Measurements from ENCODE around the gene SOX18. TPM values are rescaled to one million over a fixed set of nuclear protein-coding genes. Genes with fewer than 3 reads are reported as not detected.
A peak's percentile ranks its signal among the peaks of the same experiment; 100 is the strongest.

Gene SOX18
- total and polyA plus RNA-seq, 2 of the 13 experiments (the other 11 are each of a cell fraction or from before 2014, with no cell fraction given) = 1.6 to 1.9 TPM

DNA sequence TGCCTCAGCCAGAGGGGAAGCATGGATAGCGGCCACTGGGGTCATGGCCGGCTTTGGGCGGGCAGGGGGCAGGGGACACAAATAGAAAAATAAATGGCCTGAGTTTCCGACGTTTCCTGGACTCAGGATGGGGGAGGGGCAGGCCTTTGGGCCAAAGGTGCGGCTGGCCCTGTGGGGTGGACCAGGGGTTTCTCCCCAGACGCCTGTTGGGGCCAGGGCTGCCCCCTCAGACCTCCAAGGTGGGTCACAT lies 7.1 kb upstream of the SOX18 start (continued):
- TF ChIP-seq NFKB2 (CRISPR knock-in tag; IDR thresholded peaks at IDR 0.05; ENCODE audit: borderline replicate concordance) = no peak; the same call in 1 of the 2 replicates
- TF ChIP-seq, protein P1, sequence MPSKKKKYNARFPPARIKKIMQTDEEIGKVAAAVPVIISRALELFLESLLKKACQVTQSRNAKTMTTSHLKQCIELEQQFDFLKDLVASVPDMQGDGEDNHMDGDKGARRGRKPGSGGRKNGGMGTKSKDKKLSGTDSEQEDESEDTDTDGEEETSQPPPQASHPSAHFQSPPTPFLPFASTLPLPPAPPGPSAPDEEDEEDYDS (CRISPR knock-in tag; IDR thresholded peaks at IDR 0.05) = no peak
- TF ChIP-seq ZSCAN9 (CRISPR knock-in tag; IDR thresholded peaks at IDR 0.05; ENCODE audit: borderline replicate concordance) = 0 out of 2 replicates have a peak, but pooled peaks have one; percentile 26
- TF ChIP-seq PRPF4 (IDR thresholded peaks at IDR 0.05; ENCODE audit: low read depth, low read length, poor library complexity, severe bottlenecking) = no peak
- no peak for TF ChIP-seq ZNF607 (CRISPR knock-in tag; IDR thresholded peaks at IDR 0.05; ENCODE audit: borderline replicate concordance)
- no peak for TF ChIP-seq FOXP1 (IDR thresholded peaks at IDR 0.05)
- TF ChIP-seq FOXP1 (CRISPR knock-in tag; IDR thresholded peaks at IDR 0.05) = 0 out of 2 replicates have a peak, but pooled peaks have one; percentile 17
- no peak for TF ChIP-seq ZNF713 (CRISPR knock-in tag; IDR thresholded peaks at IDR 0.05)
- TF ChIP-seq SOX13 (IDR thresholded peaks at IDR 0.05) = no peak
- peak in 1 of 2 experiments; percentile 39; a peak in 1 of 4 replicates for TF ChIP-seq SOX13 (CRISPR knock-in tag; conservative IDR thresholded peaks at IDR 0.05 in 1 of 2, IDR thresholded peaks at IDR 0.05 in 1 of 2)
- TF ChIP-seq, protein P2, sequence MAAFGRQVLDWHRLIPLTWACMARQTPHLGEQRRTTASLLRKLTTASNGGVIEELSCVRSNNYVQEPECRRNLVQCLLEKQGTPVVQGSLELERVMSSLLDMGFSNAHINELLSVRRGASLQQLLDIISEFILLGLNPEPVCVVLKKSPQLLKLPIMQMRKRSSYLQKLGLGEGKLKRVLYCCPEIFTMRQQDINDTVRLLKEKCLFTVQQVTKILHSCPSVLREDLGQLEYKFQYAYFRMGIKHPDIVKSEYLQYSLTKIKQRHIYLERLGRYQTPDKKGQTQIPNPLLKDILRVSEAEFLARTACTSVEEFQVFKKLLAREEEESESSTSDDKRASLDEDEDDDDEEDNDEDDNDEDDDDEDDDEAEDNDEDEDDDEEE (CRISPR knock-in tag; IDR thresholded peaks at IDR 0.05) = no peak
- no peak for TF ChIP-seq ZFX (CRISPR knock-in tag; IDR thresholded peaks at IDR 0.05; ENCODE audit: low read depth)
- TF ChIP-seq, protein P3, sequence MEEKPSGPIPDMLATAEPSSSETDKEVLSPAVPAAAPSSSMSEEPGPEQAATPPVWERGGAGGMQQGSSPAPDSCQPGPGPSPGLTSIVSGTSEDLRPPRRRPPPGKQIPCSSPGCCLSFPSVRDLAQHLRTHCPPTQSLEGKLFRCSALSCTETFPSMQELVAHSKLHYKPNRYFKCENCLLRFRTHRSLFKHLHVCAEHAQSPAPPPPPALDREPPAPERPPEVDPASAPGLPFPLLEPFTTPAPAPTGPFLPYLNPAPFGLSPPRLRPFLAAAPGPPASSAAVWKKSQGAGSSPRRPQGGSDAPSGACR (CRISPR knock-in tag; IDR thresholded peaks at IDR 0.05) = no peak
- no peak; the same call in 1 of the 2 replicates for TF ChIP-seq ZNF749 (CRISPR knock-in tag; IDR thresholded peaks at IDR 0.05; ENCODE audit: borderline replicate concordance)
- no peak for TF ChIP-seq ZNF225 (CRISPR knock-in tag; IDR thresholded peaks at IDR 0.05)
- TF ChIP-seq, protein P4, sequence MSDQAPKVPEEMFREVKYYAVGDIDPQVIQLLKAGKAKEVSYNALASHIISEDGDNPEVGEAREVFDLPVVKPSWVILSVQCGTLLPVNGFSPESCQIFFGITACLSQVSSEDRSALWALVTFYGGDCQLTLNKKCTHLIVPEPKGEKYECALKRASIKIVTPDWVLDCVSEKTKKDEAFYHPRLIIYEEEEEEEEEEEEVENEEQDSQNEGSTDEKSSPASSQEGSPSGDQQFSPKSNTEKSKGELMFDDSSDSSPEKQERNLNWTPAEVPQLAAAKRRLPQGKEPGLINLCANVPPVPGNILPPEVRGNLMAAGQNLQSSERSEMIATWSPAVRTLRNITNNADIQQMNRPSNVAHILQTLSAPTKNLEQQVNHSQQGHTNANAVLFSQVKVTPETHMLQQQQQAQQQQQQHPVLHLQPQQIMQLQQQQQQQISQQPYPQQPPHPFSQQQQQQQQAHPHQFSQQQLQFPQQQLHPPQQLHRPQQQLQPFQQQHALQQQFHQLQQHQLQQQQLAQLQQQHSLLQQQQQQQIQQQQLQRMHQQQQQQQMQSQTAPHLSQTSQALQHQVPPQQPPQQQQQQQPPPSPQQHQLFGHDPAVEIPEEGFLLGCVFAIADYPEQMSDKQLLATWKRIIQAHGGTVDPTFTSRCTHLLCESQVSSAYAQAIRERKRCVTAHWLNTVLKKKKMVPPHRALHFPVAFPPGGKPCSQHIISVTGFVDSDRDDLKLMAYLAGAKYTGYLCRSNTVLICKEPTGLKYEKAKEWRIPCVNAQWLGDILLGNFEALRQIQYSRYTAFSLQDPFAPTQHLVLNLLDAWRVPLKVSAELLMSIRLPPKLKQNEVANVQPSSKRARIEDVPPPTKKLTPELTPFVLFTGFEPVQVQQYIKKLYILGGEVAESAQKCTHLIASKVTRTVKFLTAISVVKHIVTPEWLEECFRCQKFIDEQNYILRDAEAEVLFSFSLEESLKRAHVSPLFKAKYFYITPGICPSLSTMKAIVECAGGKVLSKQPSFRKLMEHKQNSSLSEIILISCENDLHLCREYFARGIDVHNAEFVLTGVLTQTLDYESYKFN (CRISPR knock-in tag; conservative IDR thresholded peaks at IDR 0.05) = peak; percentile 88
- TF ChIP-seq JDP2 (CRISPR knock-in tag; IDR thresholded peaks at IDR 0.05; ENCODE audit: borderline replicate concordance) = no peak
- TF ChIP-seq SRSF9 (IDR thresholded peaks at IDR 0.05; ENCODE audit: borderline replicate concordance, insufficient read depth, low read depth, low read length, poor library complexity, severe bottlenecking) = no peak
- peak; percentile 81; the same call in 1 of the 2 replicates for TF ChIP-seq ZNF17 (CRISPR knock-in tag; IDR thresholded peaks at IDR 0.05)
- TF ChIP-seq MAZ (IDR thresholded peaks at IDR 0.05; ENCODE audit: borderline replicate concordance, low read depth, low read length) = peak; percentile 10; the same call in 1 of the 2 replicates
- TF ChIP-seq MAZ (CRISPR knock-in tag; IDR thresholded peaks at IDR 0.05; ENCODE audit: low read depth) = no peak
- TF ChIP-seq YEATS4 (CRISPR knock-in tag; IDR thresholded peaks at IDR 0.05; ENCODE audit: borderline replicate concordance) = peak; percentile 35; the same call in 1 of the 2 replicates
- TF ChIP-seq MAFF (IDR thresholded peaks at IDR 0.05; ENCODE audit: low read depth, low read length) = no peak
- peak; percentile 69; the same call in 1 of the 2 replicates for TF ChIP-seq TARDBP (CRISPR knock-in tag; IDR thresholded peaks at IDR 0.05)
- TF ChIP-seq SALL2 (CRISPR knock-in tag; IDR thresholded peaks at IDR 0.05) = 0 out of 2 replicates have a peak, but pooled peaks have one; percentile 4

Measured in HepG2 (cell line).